Suprapubic skin (tissue), 4 donors: Measurements from ENCODE around the gene STN1. TPM values are rescaled to one million over a fixed set of nuclear protein-coding genes. Genes with fewer than 3 reads are reported as not detected.
A peak's percentile ranks its signal among the peaks of the same experiment; 100 is the strongest.

Experiments
- DNase-seq, 2 donors: peaks; one replicate each; pipeline ENCODE4 v3.0.0-alpha.2; 2019; ENCODE audit warnings: low spot score in 2 of 2
- H3K27ac ChIP-seq: fragments of 200-600 bp; sonication (generic); one replicate; pipeline ENCODE4 v1.5.1; 2019
- H3K27me3 ChIP-seq: fragments of 200-600 bp; sonication (generic); one replicate; pipeline ENCODE4 v1.5.1; 2019
- H3K36me3 ChIP-seq: fragments of 200-600 bp; sonication (generic); one replicate; pipeline ENCODE4 v1.5.1; 2019
- H3K4me1 ChIP-seq: fragments of 200-600 bp; sonication (generic); one replicate; pipeline ENCODE4 v1.5.1; 2019
- H3K4me3 ChIP-seq: fragments of 200-600 bp; sonication (generic); one replicate; pipeline ENCODE4 v1.5.1; 2019; ENCODE audit warnings: mild to moderate bottlenecking
- H3K9me3 ChIP-seq: fragments of 200-600 bp; sonication (generic); one replicate; pipeline ENCODE4 v1.5.1; 2019
- EP300 ChIP-seq: sonication (generic); formaldehyde crosslinking; IDR thresholded peaks from one replicate; pipeline ENCODE4 v1.6.1; 2017; ENCODE audit warnings: antibody characterized with exemption
- POLR2A ChIP-seq, 2 donors: fragments of 450-650 bp; IDR thresholded peaks; one replicate each; pipeline ENCODE4 v1.6.1; 2017; ENCODE audit warnings: antibody characterized with exemption in 2 of 2, mild to moderate bottlenecking in 2 of 2, moderate library complexity in 2 of 2
- POLR2AphosphoS5 ChIP-seq, 3 donors: sonication (generic); formaldehyde crosslinking; IDR thresholded peaks; one replicate each; pipeline ENCODE4 v1.6.1; 2017; ENCODE audit warnings: antibody characterized with exemption in 3 of 3
- WGBS: methylation state at CpG from one replicate; pipeline ENCODE4 v1.1.5; 2018; 5-methylcytosine and 5-hydroxymethylcytosine counted together
- total RNA-seq, 4 donors: library from RNA; depleted of rRNA; stranded (reverse); fragments of >200 nt; gene quantifications; one replicate each; pipeline ENCODE4 v1.1.0, GENCODE V29; 2016
- TF ChIP-seq, protein P1 (sequence below), 2 donors: fragments of 200-600 bp in 1 of 2; fragments of 450-650 bp in 1 of 2; sonication (generic) in 1 of 2; IDR thresholded peaks; one replicate each; pipeline ENCODE4 v1.5.1; 2016 to 2019; ENCODE audit warnings: antibody characterized with exemption in 2 of 2, mild to moderate bottlenecking in 1 of 2, moderate library complexity in 1 of 2

STN1 gene
- total RNA-seq, 4 donors from 2014 or later: 13.8 to 24.8 (median 22.9) TPM

DNA sequence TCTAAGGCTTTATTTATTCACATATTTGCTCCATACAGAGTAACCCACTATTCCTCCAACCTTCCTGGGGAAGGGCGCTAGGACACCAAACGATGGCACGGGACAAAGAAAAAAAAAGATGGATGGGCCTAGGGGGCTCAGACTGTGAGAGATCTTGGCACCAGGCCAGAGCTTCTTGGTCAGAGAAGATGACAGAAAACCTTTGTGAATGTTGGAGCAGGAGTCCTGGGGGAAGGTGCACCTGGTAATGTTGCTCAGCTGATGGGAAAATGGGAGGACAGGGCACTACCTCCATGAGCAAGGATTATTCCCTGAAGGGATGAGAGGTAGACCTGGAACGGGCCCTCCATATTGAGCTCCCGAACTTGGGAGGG lies 61.2 kb downstream of the STN1 start:
- TF ChIP-seq, protein P1, sequence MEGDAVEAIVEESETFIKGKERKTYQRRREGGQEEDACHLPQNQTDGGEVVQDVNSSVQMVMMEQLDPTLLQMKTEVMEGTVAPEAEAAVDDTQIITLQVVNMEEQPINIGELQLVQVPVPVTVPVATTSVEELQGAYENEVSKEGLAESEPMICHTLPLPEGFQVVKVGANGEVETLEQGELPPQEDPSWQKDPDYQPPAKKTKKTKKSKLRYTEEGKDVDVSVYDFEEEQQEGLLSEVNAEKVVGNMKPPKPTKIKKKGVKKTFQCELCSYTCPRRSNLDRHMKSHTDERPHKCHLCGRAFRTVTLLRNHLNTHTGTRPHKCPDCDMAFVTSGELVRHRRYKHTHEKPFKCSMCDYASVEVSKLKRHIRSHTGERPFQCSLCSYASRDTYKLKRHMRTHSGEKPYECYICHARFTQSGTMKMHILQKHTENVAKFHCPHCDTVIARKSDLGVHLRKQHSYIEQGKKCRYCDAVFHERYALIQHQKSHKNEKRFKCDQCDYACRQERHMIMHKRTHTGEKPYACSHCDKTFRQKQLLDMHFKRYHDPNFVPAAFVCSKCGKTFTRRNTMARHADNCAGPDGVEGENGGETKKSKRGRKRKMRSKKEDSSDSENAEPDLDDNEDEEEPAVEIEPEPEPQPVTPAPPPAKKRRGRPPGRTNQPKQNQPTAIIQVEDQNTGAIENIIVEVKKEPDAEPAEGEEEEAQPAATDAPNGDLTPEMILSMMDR (IDR thresholded peaks at IDR 0.05): no peak
- TF ChIP-seq POLR2A (IDR thresholded peaks at IDR 0.05) (no peak), EP300 (no peak), POLR2AphosphoS5 (IDR thresholded peaks at IDR 0.05) (no peak)
- DNase-seq: peak in 1 of 2 donors; percentile 66
- WGBS: 87% methylated on average over 5 of the region's 5 CpGs
- H3K4me3 ChIP-seq: no peak overlapping the region
- peaks cover 55% of the 10 kb centered on the region for H3K4me1 ChIP-seq
- no peaks in the 10 kb centered on the region for H3K9me3 ChIP-seq
- no peaks in the 10 kb centered on the region for H3K27me3 ChIP-seq
- no peaks in the 10 kb centered on the region for H3K36me3 ChIP-seq
- no peak overlapping the region for H3K27ac ChIP-seq

GRCh38 chr10:103855852-103856796 lies 61.9 kb downstream of the STN1 start:
- Histone ChIP-seq H3K4me1 (peaks cover 61% of the 10 kb centered on the region), H3K27ac (peak overlapping the region; percentile 79), H3K4me3 (peak overlapping the region; percentile 73), H3K27me3 (no peaks in the 10 kb centered on the region), H3K9me3 (no peaks in the 10 kb centered on the region), H3K36me3 (no peaks in the 10 kb centered on the region)
- peak in 1 of 2 donors; percentile 43 for DNase-seq
- no peak for TF ChIP-seq EP300
- TF ChIP-seq, protein P1 (IDR thresholded peaks at IDR 0.05): no peak
- no peak for TF ChIP-seq POLR2AphosphoS5 (IDR thresholded peaks at IDR 0.05)
- no peak for TF ChIP-seq POLR2A (IDR thresholded peaks at IDR 0.05)
- 21% methylated on average over 16 of the region's 34 CpGs for WGBS

DNA sequence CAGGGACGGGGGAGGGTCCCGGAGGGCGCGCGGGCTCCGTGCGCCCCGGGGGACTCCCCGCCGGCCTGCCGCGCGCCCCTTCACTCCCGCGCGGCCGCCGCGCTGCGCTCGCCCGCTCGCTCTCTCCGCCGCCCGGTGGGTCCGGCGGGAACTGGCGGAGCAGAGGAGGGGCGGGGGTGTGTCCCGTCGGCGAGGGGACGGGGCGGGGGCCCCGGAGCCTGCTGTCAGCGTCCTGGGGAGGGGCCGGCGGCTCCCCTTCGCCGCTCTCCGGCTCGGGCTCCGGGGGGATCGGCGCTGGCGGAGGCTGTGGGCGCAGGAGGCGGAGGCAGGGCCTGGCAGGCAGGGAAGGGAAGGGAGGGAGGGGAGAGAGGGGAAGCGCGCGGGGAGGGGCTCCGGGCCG lies 62.6 kb downstream of the STN1 start, which contains the start of gene SH3PXD2A:
SH3PXD2A (minus strand) TSS at position 153 of the 400 bp plus-strand sequence. CDS start 310 bp downstream, outside the sequence.
- Histone ChIP-seq H3K27ac (peak within 1 kb of the TSS; percentile 79), H3K9me3 (no peaks in the 10 kb centered on the region), H3K4me3 (peak within 1 kb of the TSS; percentile 73), H3K36me3 (no peaks in the 10 kb centered on the region), H3K4me1 (peaks cover 68% of the 10 kb centered on the region), H3K27me3 (no peaks in the 10 kb centered on the region)
- DNase-seq: no peak
- WGBS: 2% methylated on average over 15 of the region's 54 CpGs
- TF ChIP-seq POLR2A (IDR thresholded peaks at IDR 0.05) (peak in 1 of 2 donors; percentile 49), POLR2AphosphoS5 (IDR thresholded peaks at IDR 0.05) (no peak), EP300 (no peak)
- TF ChIP-seq, protein P1 (IDR thresholded peaks at IDR 0.05): peak in 1 of 2 donors; percentile 29

GRCh38 chr10:103854686-103855391 lies 63.1 kb downstream of the STN1 start:
- Histone ChIP-seq H3K27me3 (no peaks in the 10 kb centered on the region), H3K9me3 (no peaks in the 10 kb centered on the region), H3K4me3 (peak overlapping the region; percentile 73), H3K27ac (peak overlapping the region; percentile 79), H3K36me3 (no peaks in the 10 kb centered on the region), H3K4me1 (peaks cover 74% of the 10 kb centered on the region)
- 0% methylated on average over 2 of the region's 53 CpGs for WGBS
- no peak for DNase-seq
- TF ChIP-seq EP300: no peak
- TF ChIP-seq POLR2A (IDR thresholded peaks at IDR 0.05): no peak
- no peak for TF ChIP-seq POLR2AphosphoS5 (IDR thresholded peaks at IDR 0.05)
- TF ChIP-seq, protein P1 (IDR thresholded peaks at IDR 0.05): no peak

DNA sequence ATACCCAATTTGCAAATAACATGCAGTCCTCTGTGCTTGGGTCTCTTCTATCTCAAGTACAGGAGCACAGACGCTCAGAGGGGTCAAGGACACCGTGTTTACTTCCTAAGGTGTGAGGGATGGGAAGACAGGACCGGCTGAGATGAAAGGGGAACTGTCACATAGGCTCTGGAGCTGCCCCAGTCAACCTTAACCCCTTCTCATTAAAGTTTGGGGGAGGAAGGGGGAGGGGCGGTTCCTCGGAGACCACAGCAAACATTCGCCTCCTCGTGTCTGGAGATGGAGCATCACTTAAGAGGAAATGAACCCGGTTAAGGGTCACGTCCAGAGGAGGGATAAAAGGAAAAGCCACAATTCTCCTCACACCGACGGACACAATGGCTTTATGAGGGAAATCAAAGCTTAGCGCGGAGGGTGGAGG lies 63.7 kb downstream of the STN1 start:
- Histone ChIP-seq H3K4me1 (peaks cover 75% of the 10 kb centered on the region), H3K27me3 (no peaks in the 10 kb centered on the region), H3K36me3 (no peaks in the 10 kb centered on the region), H3K4me3 (peak overlapping the region; percentile 73), H3K27ac (peak overlapping the region; percentile 79), H3K9me3 (no peaks in the 10 kb centered on the region)
- TF ChIP-seq POLR2AphosphoS5 (IDR thresholded peaks at IDR 0.05): no peak
- TF ChIP-seq, protein P1 (IDR thresholded peaks at IDR 0.05): no peak
- no peak for TF ChIP-seq EP300
- no peak for TF ChIP-seq POLR2A (IDR thresholded peaks at IDR 0.05)
- DNase-seq: no peak
- 5% methylated on average over 13 of the region's 13 CpGs for WGBS
